IMR-90 (cell line): ENCODE results near the gene ZDHHC4. TPM values are rescaled to one million over a fixed set of nuclear protein-coding genes. Genes with fewer than 3 reads are reported as not detected.

ENCODE experiments used
- ATAC-seq: fragments of 200-7000 bp; cut with Tn5 transposase; 2 replicates; pipeline ENCODE4 v1.9.1; 2020; ENCODE audit warnings: low read depth, mild to moderate bottlenecking, moderate library complexity
- BruUV-seq: library from RNA; stranded (reverse); fragments of 400-500 nt; replicated peaks from 2 replicates; lab custom pipeline; 2021; lab: Mats Ljungman, UMichigan
- CTCF ChIA-PET: fragments of 300-600 bp; formaldehyde crosslinking; extraction: SDS; loops from one replicate; lab custom pipeline; 2021; ENCODE audit warnings: antibody characterized with exemption; lab: Yijun Ruan, JAX
- POLR2A ChIA-PET: fragments of 300-600 bp; sonication (Branson Sonifier 250); formaldehyde crosslinking; loops from one replicate; lab custom pipeline; 2022; ENCODE audit warnings: antibody characterized with exemption; ENCODE audit not compliant: unreplicated experiment; lab: Charles Lee
- DNase-seq: peaks from one replicate; pipeline ENCODE4 v3.0.0; 2013
- H2AFZ ChIP-seq: replicated peaks from 2 replicates; pipeline ENCODE3; 2013; ENCODE audit warnings: low read length, mild to moderate bottlenecking; ENCODE audit not compliant: poor library complexity
- H2AK5ac ChIP-seq: 2 replicates; pipeline ENCODE4 v1.6.1; 2013; ENCODE audit warnings: low read depth, low read length, inconsistent platforms
- H2AK9ac ChIP-seq: replicated peaks from 2 replicates; pipeline ENCODE3; 2013; ENCODE audit warnings: mild to moderate bottlenecking, low read depth, low read length, moderate library complexity; ENCODE audit not compliant: poor library complexity
- H2BK120ac ChIP-seq: 2 replicates; pipeline ENCODE4 v1.6.1; 2013; ENCODE audit warnings: low read depth, low read length, inconsistent platforms
- H2BK15ac ChIP-seq: 3 replicates; pipeline ENCODE4 v1.6.1; 2013; ENCODE audit warnings: low read depth, low read length, inconsistent platforms
- H2BK20ac ChIP-seq: 2 replicates; pipeline ENCODE4 v1.6.1; 2013; ENCODE audit warnings: low read depth, mild to moderate bottlenecking, inconsistent platforms, low read length, moderate library complexity
- H2BK5ac ChIP-seq: 2 replicates; pipeline ENCODE4 v1.6.1; 2013; ENCODE audit warnings: mild to moderate bottlenecking, low read depth, low read length, inconsistent platforms; ENCODE audit not compliant: poor library complexity, severe bottlenecking
- H3K14ac ChIP-seq: replicated peaks from 2 replicates; pipeline ENCODE4 v1.6.1; 2013; ENCODE audit warnings: low read depth, low read length, inconsistent platforms
- H3K18ac ChIP-seq: 2 replicates; pipeline ENCODE4 v1.6.1; 2013; ENCODE audit warnings: low read depth, low read length, control low read depth
- H3K23ac ChIP-seq: 2 replicates; pipeline ENCODE4 v1.6.1; 2013; ENCODE audit warnings: low read depth, low read length, inconsistent platforms
- H3K27ac ChIP-seq: 2 replicates; pipeline ENCODE4 v1.5.1; 2013; ENCODE audit warnings: mild to moderate bottlenecking, control low read depth, low read length; ENCODE audit not compliant: insufficient read depth
- H3K27me3 ChIP-seq: 2 replicates; pipeline ENCODE4 v1.6.1; 2013; ENCODE audit warnings: low read length; ENCODE audit not compliant: control insufficient read depth, insufficient read depth
- H3K36me3 ChIP-seq: 2 replicates; pipeline ENCODE4 v1.6.1; 2013; ENCODE audit warnings: low read length, mixed read lengths; ENCODE audit not compliant: control insufficient read depth, insufficient read depth
- H3K4ac ChIP-seq: 2 replicates; pipeline ENCODE4 v1.6.1; 2013; ENCODE audit warnings: low read depth, low read length, inconsistent platforms
- H3K4me1 ChIP-seq: 2 replicates; pipeline ENCODE4 v1.6.1; 2013; ENCODE audit warnings: low read length, mixed read lengths; ENCODE audit not compliant: control insufficient read depth, insufficient read depth
- H3K4me2 ChIP-seq: 2 replicates; pipeline ENCODE4 v1.6.1; 2013; ENCODE audit warnings: low read depth, mild to moderate bottlenecking, control low read depth, low read length, moderate library complexity
- H3K4me3 ChIP-seq: 2 replicates; pipeline ENCODE4 v1.5.1; 2013; ENCODE audit warnings: low read depth, mild to moderate bottlenecking, control low read depth, low read length, moderate library complexity; ENCODE audit not compliant: insufficient read depth
- H3K56ac ChIP-seq: 2 replicates; pipeline ENCODE4 v1.6.1; 2013; ENCODE audit warnings: low read length, inconsistent platforms; ENCODE audit not compliant: insufficient read depth; ENCODE audit errors: extremely low read depth
- H3K79me1 ChIP-seq, 2 experiments: 2 replicates each; pipeline ENCODE4 v1.6.1; 2013; ENCODE audit warnings: low read length in 2 of 2, inconsistent platforms in 1 of 2, low read depth in 1 of 2
- H3K9ac ChIP-seq: 2 replicates; pipeline ENCODE4 v1.6.1; 2013; ENCODE audit warnings: low read depth, low read length, control low read depth
- H3K9me1 ChIP-seq: 2 replicates; pipeline ENCODE4 v1.6.1; 2013; ENCODE audit warnings: low read length, inconsistent platforms; ENCODE audit not compliant: insufficient read depth
- H3K9me3 ChIP-seq: 2 replicates; pipeline ENCODE4 v1.6.1; 2013; ENCODE audit warnings: low read length; ENCODE audit not compliant: control insufficient read depth, insufficient read depth
- H4K20me1 ChIP-seq: 2 replicates; pipeline ENCODE4 v1.6.1; 2013; ENCODE audit warnings: low read length, inconsistent platforms; ENCODE audit not compliant: insufficient read depth
- H4K5ac ChIP-seq: 2 replicates; pipeline ENCODE4 v1.6.1; 2013; ENCODE audit warnings: mild to moderate bottlenecking, low read depth, low read length, control low read depth
- H4K8ac ChIP-seq, 2 experiments: 2 replicates each; pipeline ENCODE4 v1.6.1; 2013; ENCODE audit warnings: low read depth in 2 of 2, low read length in 2 of 2, control low read depth in 1 of 2, inconsistent platforms in 1 of 2
- H4K91ac ChIP-seq: 2 replicates; pipeline ENCODE4 v1.6.1; 2013; ENCODE audit warnings: low read depth, low read length, inconsistent platforms; ENCODE audit not compliant: insufficient read depth
- BHLHE40 ChIP-seq: fragments of 150-350 bp; IDR thresholded peaks from 2 replicates; pipeline ENCODE4 v1.6.1; 2016; ENCODE audit warnings: mild to moderate bottlenecking, low read depth, low read length
- MAZ ChIP-seq: IDR thresholded peaks from 2 replicates; pipeline ENCODE4 v1.6.1; 2012; ENCODE audit warnings: low read depth, mild to moderate bottlenecking, low read length, improper control_type of control experiment, moderate library complexity, borderline replicate concordance
- MXI1 ChIP-seq: IDR thresholded peaks from 2 replicates; pipeline ENCODE4 v1.6.1; 2012; ENCODE audit warnings: low read depth, mild to moderate bottlenecking, low read length, moderate library complexity, borderline replicate concordance
- NFE2L2 ChIP-seq: fragments of 150-350 bp; IDR thresholded peaks from 2 replicates; pipeline ENCODE4 v1.6.1; 2016; ENCODE audit warnings: low read depth, mild to moderate bottlenecking, low read length
- POLR2A ChIP-seq: IDR thresholded peaks from 2 replicates; pipeline ENCODE4 v1.6.1; 2012; ENCODE audit warnings: mild to moderate bottlenecking, low read depth, low read length
- RCOR1 ChIP-seq: IDR thresholded peaks from 2 replicates; pipeline ENCODE4 v1.6.1; 2012; ENCODE audit warnings: mild to moderate bottlenecking, low read length, improper control_type of control experiment; ENCODE audit not compliant: insufficient replicate concordance
- RFX5 ChIP-seq: IDR thresholded peaks from 2 replicates; pipeline ENCODE4 v1.8.0; 2012; ENCODE audit warnings: low read depth, mild to moderate bottlenecking, low read length, moderate library complexity
- SMC3 ChIP-seq: fragments of 150-350 bp; IDR thresholded peaks from 2 replicates; pipeline ENCODE4 v1.6.1; 2016; ENCODE audit warnings: low read depth, mild to moderate bottlenecking, antibody characterized with exemption, low read length, moderate library complexity
- whole genome bisulfite sequencing, 2 experiments: methylation state at CpG; one replicate each; pipeline versions ENCODE4 v1.1.5 to v1.1.7; 2013; ENCODE audit warnings: missing lambda C conversion rate in 2 of 2; ENCODE audit not compliant: insufficient read length in 1 of 2; ENCODE audit errors: extremely low coverage in 2 of 2; 5-methylcytosine and 5-hydroxymethylcytosine counted together
- dilution Hi-C: fragments of 300-500 bp; cut with HindIII; formaldehyde crosslinking; loops from one replicate; pipeline ENCODE4 v1.14.3; 2018; ENCODE audit warnings: low sequenced_read_pairs; ENCODE audit not compliant: unreplicated experiment
- in situ Hi-C: fragments of 300-500 bp; cut with MboI; formaldehyde crosslinking; loops from 3 replicates; pipeline ENCODE4 v1.14.3; 2019; ENCODE audit warnings: low sequenced_read_pairs, inconsistent platforms, mixed read lengths
- intact Hi-C: fragments of 100-400 bp; cut with micrococcal nuclease; formaldehyde crosslinking; loops from 2 replicates; pipeline ENCODE4 v1.10.0; 2022
- polyA plus RNA-seq, 3 experiments: library from polyadenylated mRNA; depleted of rRNA; stranded (reverse); fragments of >200 nt; gene quantifications; 2 replicates each; pipeline ENCODE4 v1.2.3, GENCODE V29; 2012; ENCODE audit warnings: low replicate concordance in 1 of 3
- total RNA-seq: library from RNA; depleted of rRNA; stranded (reverse); fragments of >200 nt; gene quantifications from 2 replicates; pipeline ENCODE4 v1.2.3, GENCODE V29; 2012
- TF ChIP-seq, protein P1 (sequence below): fragments of 150-350 bp; IDR thresholded peaks from 2 replicates; pipeline ENCODE4 v1.6.1; 2017; ENCODE audit warnings: mild to moderate bottlenecking, antibody characterized with exemption, low read length, low read depth
- TF ChIP-seq, protein P2 (sequence below): conservative IDR thresholded peaks from 2 replicates; pipeline ENCODE4 v1.5.1; 2012; ENCODE audit warnings: mild to moderate bottlenecking, low read depth, low read length, improper control_type of control experiment

ZDHHC4 gene
- total and polyA plus RNA-seq, 2 of the 4 experiments (the other 2 are of a cell fraction) = 43.9 to 58.3 TPM

DNA sequence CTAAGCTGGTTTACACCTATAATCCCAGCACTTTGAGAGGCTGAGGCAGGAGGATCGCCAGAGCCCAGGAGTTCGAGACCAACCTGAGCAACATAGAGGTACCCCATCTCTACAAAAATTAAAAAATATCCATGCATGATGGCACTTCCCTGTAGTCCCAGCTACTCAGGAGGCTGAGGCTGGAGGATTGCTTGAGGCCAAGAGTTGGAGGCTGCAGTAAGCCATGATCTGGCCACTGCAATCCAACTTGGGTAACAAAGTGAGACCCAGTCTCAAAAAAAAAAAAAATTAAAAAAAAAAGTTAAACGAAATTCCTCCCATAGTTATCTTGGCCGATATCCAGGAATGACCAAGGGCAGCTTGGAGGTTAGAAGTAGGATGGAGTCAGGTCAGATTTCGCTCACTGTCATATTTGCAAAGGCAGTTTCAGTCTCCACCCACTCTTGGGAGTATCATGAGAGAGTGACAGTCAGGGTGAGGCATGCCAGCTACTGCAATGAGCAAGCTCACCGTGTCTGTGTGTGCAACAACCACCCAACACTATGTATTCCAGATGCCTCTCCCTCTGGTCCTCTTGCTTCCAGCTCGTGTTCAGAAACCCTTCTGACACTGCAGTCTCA is 6.0 kb upstream of the ZDHHC4 start:
- in situ Hi-C loops = no loop called here
- no peaks in the 10 kb centered on the region for H3K36me3 ChIP-seq
- H3K9me1 ChIP-seq = peaks cover 3% of the 10 kb centered on the region; the same call in 1 of the 2 replicates
- H4K8ac ChIP-seq = no peak overlapping the region
- H2AFZ ChIP-seq = no peak overlapping the region
- H4K5ac ChIP-seq = no peak overlapping the region
- no peak overlapping the region for H3K14ac ChIP-seq
- H3K4me3 ChIP-seq = no peak overlapping the region
- H2BK5ac ChIP-seq = no peak overlapping the region
- H4K20me1 ChIP-seq = no peaks in the 10 kb centered on the region
- H3K18ac ChIP-seq = no peak overlapping the region
- no peak for ATAC-seq
- no peaks in the 10 kb centered on the region for H3K27me3 ChIP-seq
- no peak overlapping the region for H3K27ac ChIP-seq
- no peak for DNase-seq
- H3K4ac ChIP-seq = no peak overlapping the region
- no peaks in the 10 kb centered on the region; the same call in 1 of the 2 replicates for H3K9me3 ChIP-seq
- intact Hi-C loops = loop anchor here (5.0 kb wide), 1 partner anchor 54 kb away; no protein-coding TSS in a partner anchor
- H4K91ac ChIP-seq = no peak overlapping the region
- no peak overlapping the region for H2AK5ac ChIP-seq
- no TSS peak for BruUV-seq
- no peak overlapping the region for H2BK20ac ChIP-seq
- no peak overlapping the region for H3K23ac ChIP-seq
- WGBS, 2 experiments = 71% methylated on average over 1 of the region's 7 CpGs; no CpG with 5 or more reads in 1 of the 2 experiments
- no peak overlapping the region for H3K9ac ChIP-seq
- H3K79me1 ChIP-seq = peaks cover 0 to 1% of the 10 kb centered on the region in 2 experiments; a peak in 1 of 4 replicates
- ChIA-PET POLR2A (interaction anchor here (0.6 kb wide), 1 partner anchor 94 kb away, joined by 4 read pairs; no protein-coding TSS in a partner anchor), CTCF (no interaction called here)
- H3K4me2 ChIP-seq = no peak overlapping the region
- dilution Hi-C loops = no loop called here
- H2AK9ac ChIP-seq = no peak overlapping the region
- no peak overlapping the region for H2BK15ac ChIP-seq
- no peak overlapping the region for H2BK120ac ChIP-seq
- H3K56ac ChIP-seq = no peak overlapping the region
- no peak for TF ChIP-seq SMC3
- TF ChIP-seq RCOR1 = no peak
- no peak for TF ChIP-seq BHLHE40
- TF ChIP-seq MXI1 = no peak
- TF ChIP-seq, protein P1, sequence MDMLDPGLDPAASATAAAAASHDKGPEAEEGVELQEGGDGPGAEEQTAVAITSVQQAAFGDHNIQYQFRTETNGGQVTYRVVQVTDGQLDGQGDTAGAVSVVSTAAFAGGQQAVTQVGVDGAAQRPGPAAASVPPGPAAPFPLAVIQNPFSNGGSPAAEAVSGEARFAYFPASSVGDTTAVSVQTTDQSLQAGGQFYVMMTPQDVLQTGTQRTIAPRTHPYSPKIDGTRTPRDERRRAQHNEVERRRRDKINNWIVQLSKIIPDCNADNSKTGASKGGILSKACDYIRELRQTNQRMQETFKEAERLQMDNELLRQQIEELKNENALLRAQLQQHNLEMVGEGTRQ = no peak
- no peak for TF ChIP-seq RFX5
- TF ChIP-seq MAZ = no peak
- no peak for TF ChIP-seq POLR2A
- TF ChIP-seq, protein P2, sequence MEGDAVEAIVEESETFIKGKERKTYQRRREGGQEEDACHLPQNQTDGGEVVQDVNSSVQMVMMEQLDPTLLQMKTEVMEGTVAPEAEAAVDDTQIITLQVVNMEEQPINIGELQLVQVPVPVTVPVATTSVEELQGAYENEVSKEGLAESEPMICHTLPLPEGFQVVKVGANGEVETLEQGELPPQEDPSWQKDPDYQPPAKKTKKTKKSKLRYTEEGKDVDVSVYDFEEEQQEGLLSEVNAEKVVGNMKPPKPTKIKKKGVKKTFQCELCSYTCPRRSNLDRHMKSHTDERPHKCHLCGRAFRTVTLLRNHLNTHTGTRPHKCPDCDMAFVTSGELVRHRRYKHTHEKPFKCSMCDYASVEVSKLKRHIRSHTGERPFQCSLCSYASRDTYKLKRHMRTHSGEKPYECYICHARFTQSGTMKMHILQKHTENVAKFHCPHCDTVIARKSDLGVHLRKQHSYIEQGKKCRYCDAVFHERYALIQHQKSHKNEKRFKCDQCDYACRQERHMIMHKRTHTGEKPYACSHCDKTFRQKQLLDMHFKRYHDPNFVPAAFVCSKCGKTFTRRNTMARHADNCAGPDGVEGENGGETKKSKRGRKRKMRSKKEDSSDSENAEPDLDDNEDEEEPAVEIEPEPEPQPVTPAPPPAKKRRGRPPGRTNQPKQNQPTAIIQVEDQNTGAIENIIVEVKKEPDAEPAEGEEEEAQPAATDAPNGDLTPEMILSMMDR = no peak
- no peak for TF ChIP-seq NFE2L2
- H3K4me1 ChIP-seq = no peaks in the 10 kb centered on the region
